Thoracic aorta (tissue), 2 donors: ENCODE results near the gene CCZ1. TPM values are rescaled to one million over a fixed set of nuclear protein-coding genes. Genes with fewer than 3 reads are reported as not detected.
"Not testable (repeated sequence)": the region's sequence is repeated elsewhere in the genome, so short reads cannot be mapped to it uniquely, and the experiment has no call there.

Experiments used
- ATAC-seq: fragments of 150-250 bp; one replicate; pipeline ENCODE4 v1.8.0; 2017; ENCODE audit warnings: low read depth; ENCODE audit not compliant: insufficient number of reproducible peaks, low FRiP score
- DNase-seq: peaks from one replicate; pipeline ENCODE4 v3.0.0-alpha.2; 2020; ENCODE audit warnings: low spot score
- H3K27ac ChIP-seq, 2 donors: fragments of 200-600 bp; sonication (generic); 1 replicate in 1 of 2; 2 replicates in 1 of 2; pipeline ENCODE4 v1.5.1; 2016; ENCODE audit warnings: mild to moderate bottlenecking in 2 of 2, moderate library complexity in 2 of 2
- H3K27me3 ChIP-seq: fragments of 200-600 bp; sonication (generic); replicated peaks from 2 replicates; pipeline ENCODE4 v1.6.0; 2016; ENCODE audit warnings: mild to moderate bottlenecking; ENCODE audit not compliant: insufficient read depth
- H3K36me3 ChIP-seq: fragments of 200-600 bp; sonication (generic); one replicate; pipeline ENCODE4 v1.5.1; 2016
- H3K4me1 ChIP-seq, 2 donors: fragments of 200-600 bp; sonication (generic); 1 replicate in 1 of 2; 2 replicates in 1 of 2; pipeline versions ENCODE4 v1.5.1 to v1.6.0; 2016; ENCODE audit warnings: low read depth in 2 of 2, mild to moderate bottlenecking in 1 of 2; ENCODE audit not compliant: control insufficient read depth in 1 of 2
- H3K4me3 ChIP-seq: fragments of 200-600 bp; sonication (generic); 2 replicates; pipeline ENCODE4 v1.5.1; 2016; ENCODE audit warnings: mild to moderate bottlenecking
- H3K9me3 ChIP-seq: fragments of 200-600 bp; sonication (generic); 2 replicates; pipeline ENCODE4 v1.5.1; 2016
- total RNA-seq, 2 donors: library from RNA; depleted of rRNA; stranded (reverse); fragments of >200 nt; gene quantifications; one replicate each; pipeline versions ENCODE4 v1.1.0 to v1.2.3, GENCODE V29; 2016

CCZ1 gene
- total RNA-seq, 2 donors from 2014 or later, result 44.7 to 57.6 TPM

- DNase-seq, H3K27ac ChIP-seq: not testable (repeated sequence)
Observed at GRCh38 chr7:5931905-5932644, 33.5 kb downstream of the CCZ1 start.

GRCh38 chr7:5934945-5935450, 36.5 kb downstream of the CCZ1 start:
- H3K27me3 ChIP-seq, ATAC-seq, H3K4me3 ChIP-seq, H3K27ac ChIP-seq, H3K36me3 ChIP-seq, H3K4me1 ChIP-seq, DNase-seq, H3K9me3 ChIP-seq: not testable (repeated sequence)

More at GRCh38 chr7:5931905-5932644, 33.5 kb downstream of the CCZ1 start:
- H3K4me3 ChIP-seq, H3K4me1 ChIP-seq, ATAC-seq, H3K27me3 ChIP-seq, H3K9me3 ChIP-seq, H3K36me3 ChIP-seq: not testable (repeated sequence)

GRCh38 chr7:5963205-5963604, 64.7 kb downstream of the CCZ1 start:
- DNase-seq, H3K9me3 ChIP-seq, H3K4me1 ChIP-seq, H3K27me3 ChIP-seq, H3K27ac ChIP-seq, H3K36me3 ChIP-seq, H3K4me3 ChIP-seq, ATAC-seq: not testable (repeated sequence)

GRCh38 chr7:5963810-5964209, 65.3 kb downstream of the CCZ1 start:
- H3K36me3 ChIP-seq, H3K27ac ChIP-seq, ATAC-seq, H3K27me3 ChIP-seq, H3K4me1 ChIP-seq, H3K9me3 ChIP-seq, DNase-seq, H3K4me3 ChIP-seq: not testable (repeated sequence)

GRCh38 chr7:5970347-5970911, 71.9 kb downstream of the CCZ1 start, which contains the start of gene RSPH10B:
TSS of gene RSPH10B (minus strand) at chr7:5970689. CDS start at chr7:5967116, 3,573 bp downstream.
- H3K27me3 ChIP-seq, DNase-seq, ATAC-seq, H3K36me3 ChIP-seq, H3K27ac ChIP-seq, H3K9me3 ChIP-seq, H3K4me3 ChIP-seq, H3K4me1 ChIP-seq: not testable (repeated sequence)

- not testable (repeated sequence) for H3K9me3 ChIP-seq, H3K27me3 ChIP-seq, H3K4me1 ChIP-seq, DNase-seq, H3K4me3 ChIP-seq, H3K27ac ChIP-seq, ATAC-seq, H3K36me3 ChIP-seq
Observed at GRCh38 chr7:5973580-5973979, 75.0 kb downstream of the CCZ1 start.

Other genes starting within 250 kb of the CCZ1 start
- 10 to 100 TPM; 50.0 to 58.3 TPM for gene RNF216, start 117.1 kb upstream of the CCZ1 start, total RNA-seq
- gene OCM, start 17.9 kb upstream of the CCZ1 start, total RNA-seq, result not detected
- under 1 TPM in 1 of 2 donors, not detected in 1; 0.14 TPM for gene RSPH10B, start 72.0 kb downstream of the CCZ1 start, total RNA-seq
- gene PMS2, start 110.3 kb downstream of the CCZ1 start, total RNA-seq, result 10 to 100 TPM in 1 of 2 donors, 1 to 10 TPM in 1; 8.4 to 14.2 TPM
- 10 to 100 TPM; 37.0 to 47.1 TPM for gene AIMP2, start 110.5 kb downstream of the CCZ1 start, total RNA-seq
- gene ANKRD61, start 132.6 kb downstream of the CCZ1 start, total RNA-seq, result not detected
- gene EIF2AK1, start 160.4 kb downstream of the CCZ1 start, total RNA-seq, result 100 to 1,000 TPM; 143 to 201 TPM
- 10 to 100 TPM in 1 of 2 donors, 1 to 10 TPM in 1; 6.1 to 10.2 TPM for gene USP42, start 206.2 kb downstream of the CCZ1 start, total RNA-seq